T-helper 1 cell treated with Interleukin-12 subunit alpha and Interleukin-12 subunit beta and Interleukin-4 antibody, amounts not matched to agents 30 ng/mL and 1 ng/mL, for 36 hours (primary cell): ENCODE results near the gene PRSS23. TPM values are rescaled to one million over a fixed set of nuclear protein-coding genes. Genes with fewer than 3 reads are reported as not detected.
"Not testable (repeated sequence)": the region's sequence is repeated elsewhere in the genome, so short reads cannot be mapped to it uniquely, and the experiment has no call there.

Experiments used
- intact Hi-C: fragments of 100-400 bp; cut with micrococcal nuclease; formaldehyde crosslinking; loops from one replicate; pipeline ENCODE4 v1.15.1; 2024
- total RNA-seq: library from RNA; stranded (reverse); gene quantifications from 2 replicates; pipeline ENCODE4 v1.2.3, GENCODE V29; 2022

PRSS23 gene
- total RNA-seq, 1 donor from 2014 or later: 11.7 TPM

GRCh38 chr11:86811637-86812321 lies 11.4 kb downstream of the PRSS23 start:
- intact Hi-C loops: no loop called here

GRCh38 chr11:86812322-86812670 lies 12.0 kb downstream of the PRSS23 start:
- intact Hi-C loops: no loop called here

GRCh38 chr11:86812981-86813380 lies 12.6 kb downstream of the PRSS23 start:
- intact Hi-C loops: no loop called here

GRCh38 chr11:86814775-86815174 lies 14.4 kb downstream of the PRSS23 start:
- intact Hi-C loops: no loop called here

- intact Hi-C loops: no loop called here
Observed at GRCh38 chr11:86815726-86816125, 15.4 kb downstream of the PRSS23 start.

DNA sequence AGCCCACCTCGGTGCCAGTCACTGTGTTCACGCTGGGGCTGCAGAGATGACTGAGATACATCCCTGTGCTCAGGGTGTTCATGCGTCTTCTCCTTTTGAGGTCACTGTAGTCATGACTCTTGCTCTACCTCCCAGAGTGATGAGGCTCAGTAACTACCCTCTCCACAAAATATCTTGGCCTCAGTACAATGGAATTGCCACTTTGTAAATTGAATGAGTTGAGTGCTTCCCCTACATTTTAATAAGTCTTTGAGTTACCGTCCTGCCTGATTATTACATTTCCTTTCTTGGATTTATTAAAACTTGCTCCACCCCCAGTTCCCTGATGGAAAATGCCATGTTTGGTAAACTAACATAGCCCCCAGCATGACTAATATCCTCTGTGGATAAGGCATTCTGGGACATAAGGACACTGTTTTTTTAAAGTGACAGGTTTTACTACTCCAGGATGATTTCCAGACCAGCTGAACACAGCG lies 15.9 kb downstream of the PRSS23 start:
- intact Hi-C loops: no loop called here

- intact Hi-C loops: loop anchor here (1.0 kb wide), 9 partner anchors 12 to 1223 kb away; partner anchors contain the start of genes CCDC83 and ME3
Observed at GRCh38 chr11:86818462-86819192, 18.3 kb downstream of the PRSS23 start.

DNA sequence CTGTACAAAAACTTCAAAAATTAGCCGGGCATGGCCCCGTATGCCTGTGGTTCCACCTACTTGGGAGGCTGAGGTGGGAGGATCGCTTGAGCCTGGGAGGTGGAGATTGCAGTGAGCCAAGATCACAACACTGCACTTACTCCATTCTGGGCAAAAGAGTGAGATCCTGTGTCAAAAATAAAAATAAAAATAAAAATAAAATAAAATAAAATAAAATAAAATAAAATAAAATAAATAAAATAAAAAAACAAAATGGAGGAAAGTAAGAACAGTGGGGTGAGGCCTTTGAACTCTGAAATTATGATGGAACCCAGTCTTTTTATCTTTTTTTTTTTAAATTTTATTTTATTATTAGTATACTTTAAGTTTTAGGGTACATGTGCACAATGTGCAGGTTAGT lies 23.8 kb downstream of the PRSS23 start:
- intact Hi-C loops: not testable (repeated sequence)

DNA sequence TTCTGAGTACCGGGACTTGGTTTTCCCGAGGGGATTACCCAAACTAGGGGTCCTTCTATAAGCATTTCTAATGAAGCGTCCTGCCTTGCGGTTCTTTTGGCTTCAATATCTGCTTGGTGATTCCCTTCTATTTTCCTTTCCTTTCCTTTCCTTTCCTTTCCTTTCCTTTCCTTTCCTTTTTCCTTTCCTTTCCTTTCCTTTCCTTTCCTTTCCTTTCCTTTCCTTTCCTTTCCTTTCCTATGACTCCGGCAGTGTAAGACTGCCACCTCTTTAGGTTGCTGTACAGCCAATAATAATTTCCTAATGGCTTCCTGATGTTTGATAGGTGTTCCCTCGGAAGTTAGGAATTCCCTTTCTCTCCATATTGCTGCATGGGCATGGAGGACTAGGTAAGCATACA lies 34.0 kb downstream of the PRSS23 start:
- intact Hi-C loops: not testable (repeated sequence)

DNA sequence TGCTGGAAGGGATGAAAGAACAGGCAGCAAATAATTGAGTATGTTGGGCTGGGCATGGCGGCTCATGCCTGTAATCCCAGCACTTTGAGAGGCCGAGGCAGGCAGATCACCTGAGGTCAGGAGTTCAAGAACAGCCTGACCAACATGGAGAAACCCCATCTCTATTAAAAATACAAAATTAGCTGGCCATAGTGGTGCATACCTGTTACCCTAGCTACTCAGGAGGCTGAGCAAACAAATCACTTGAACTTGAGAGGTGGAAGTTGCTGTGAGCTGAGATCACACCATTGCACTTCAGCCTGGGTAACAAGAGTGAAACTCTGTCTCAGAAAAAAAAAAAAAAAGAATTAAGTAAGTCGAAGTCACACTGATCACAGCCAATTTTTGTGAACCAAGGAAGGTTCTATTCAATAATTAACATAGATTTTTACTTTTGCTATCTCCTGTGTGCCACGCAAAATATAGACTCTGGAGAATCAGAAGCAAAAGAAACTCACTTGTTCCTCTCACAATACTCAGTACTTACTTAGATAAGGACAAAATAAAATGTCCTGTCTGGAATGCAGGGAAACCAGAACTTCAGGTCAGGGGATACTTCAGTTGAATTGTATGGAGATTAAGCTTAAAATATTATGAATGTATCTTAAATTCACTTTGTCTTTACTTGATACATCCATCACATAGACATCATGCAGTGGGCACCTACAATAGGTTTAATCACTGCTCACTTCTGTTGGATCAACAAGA lies 44.6 kb downstream of the PRSS23 start:
- intact Hi-C loops: not testable (repeated sequence)

GRCh38 chr11:86848132-86848531 lies 47.8 kb downstream of the PRSS23 start:
- intact Hi-C loops: no loop called here

DNA sequence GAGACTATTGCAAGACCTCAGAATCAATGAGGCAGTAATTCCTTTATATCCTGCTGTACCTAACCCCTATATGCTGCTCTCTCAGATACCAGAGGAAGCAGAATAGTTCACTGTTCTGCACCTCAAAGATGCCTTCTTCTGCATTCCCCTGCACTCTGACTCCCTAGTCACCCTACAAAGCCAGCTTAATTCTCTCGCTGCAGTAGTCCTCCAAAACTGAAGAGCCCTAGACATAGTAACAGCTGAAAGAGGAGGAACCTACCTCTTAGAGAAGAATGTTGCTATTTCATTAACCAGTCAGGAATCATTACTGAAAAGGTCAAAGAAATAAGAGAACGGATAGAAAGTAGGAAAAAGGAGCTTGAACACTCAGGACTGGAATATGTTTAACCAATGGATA lies 49.3 kb downstream of the PRSS23 start:
- intact Hi-C loops: no loop called here

Other genes with a start within 250 kb of the PRSS23 start
- gene ME3, start 127.9 kb upstream of the PRSS23 start, total RNA-seq: 3.7 and 4.9 TPM in 2 replicates
- gene FZD4, start 154.9 kb downstream of the PRSS23 start, total RNA-seq: 0.05 TPM in 1 of 2 replicates, not detected in the other
- 31.9 and 33.9 TPM in 2 replicates for gene TMEM135, start 237.4 kb downstream of the PRSS23 start, total RNA-seq